Liver (tissue), 3 donors: ENCODE results near the gene TNK1.
"Not testable (repeated sequence)": the region's sequence is repeated elsewhere in the genome, so short reads cannot be mapped to it uniquely, and the experiment has no call there.

Experiments used
- ATF3 ChIP-seq: IDR thresholded peaks from 2 replicates; pipeline ENCODE4 v1.6.1; 2016; ENCODE audit warnings: antibody characterized with exemption
- CTCF ChIP-seq: fragments of 150-350 bp; IDR thresholded peaks from 2 replicates; pipeline ENCODE4 v1.5.1; 2017; ENCODE audit warnings: improper control_type of control experiment, low read depth, low read length; ENCODE audit not compliant: missing input control
- EGR1 ChIP-seq, 2 donors: IDR thresholded peaks; 2 replicates each; pipeline ENCODE4 v1.6.1; 2016 to 2018; ENCODE audit warnings: antibody characterized with exemption in 2 of 2, low read depth in 2 of 2
- FOXA1 ChIP-seq: IDR thresholded peaks from 2 replicates; pipeline ENCODE4 v1.6.1; 2016; ENCODE audit warnings: antibody characterized with exemption
- FOXA2 ChIP-seq: IDR thresholded peaks from 2 replicates; pipeline ENCODE4 v1.6.1; 2016; ENCODE audit warnings: antibody characterized with exemption
- GABPA ChIP-seq, 2 donors: IDR thresholded peaks in 1 of 2; conservative IDR thresholded peaks in 1 of 2; 2 replicates each; pipeline ENCODE4 v1.6.1; 2016; ENCODE audit warnings: antibody characterized with exemption in 2 of 2, mild to moderate bottlenecking in 1 of 2, moderate library complexity in 1 of 2
- JUND ChIP-seq, 2 donors: IDR thresholded peaks; 2 replicates each; pipeline ENCODE4 v1.6.1; 2016; ENCODE audit warnings: antibody characterized with exemption in 2 of 2
- MAX ChIP-seq: IDR thresholded peaks from 2 replicates; pipeline ENCODE4 v1.6.1; 2016; ENCODE audit warnings: antibody characterized with exemption
- RAD21 ChIP-seq, 2 donors: IDR thresholded peaks; 2 replicates each; pipeline ENCODE4 v1.6.1; 2016; ENCODE audit warnings: antibody characterized with exemption in 2 of 2, mild to moderate bottlenecking in 2 of 2
- REST ChIP-seq: IDR thresholded peaks from 2 replicates; pipeline ENCODE4 v1.6.1; 2016; ENCODE audit warnings: antibody characterized with exemption, mild to moderate bottlenecking
- SP1 ChIP-seq: IDR thresholded peaks from 2 replicates; pipeline ENCODE4 v1.6.1; 2018; ENCODE audit warnings: antibody characterized with exemption, mild to moderate bottlenecking
- TAF1 ChIP-seq: conservative IDR thresholded peaks from 2 replicates; pipeline ENCODE4 v1.6.1; 2016; ENCODE audit warnings: antibody characterized with exemption, mild to moderate bottlenecking
- YY1 ChIP-seq: IDR thresholded peaks from 2 replicates; pipeline ENCODE4 v1.6.1; 2016; ENCODE audit warnings: antibody characterized with exemption, mild to moderate bottlenecking
- ZBTB33 ChIP-seq: IDR thresholded peaks from 2 replicates; pipeline ENCODE4 v1.6.1; 2016; ENCODE audit warnings: antibody characterized with exemption
- donor health status: healthy.
- donor health status: healthy.

- TF ChIP-seq MAX; CTCF; RAD21 (IDR thresholded peaks at IDR 0.05); GABPA (IDR thresholded peaks at IDR 0.05 in 1 of 2, conservative IDR thresholded peaks at IDR 0.05 in 1 of 2); FOXA1; YY1; ATF3; TAF1; SP1; FOXA2; REST; JUND (IDR thresholded peaks at IDR 0.05); ZBTB33; EGR1 (IDR thresholded peaks at IDR 0.05; ENCODE audit: low read depth in 2 of 2): not testable (repeated sequence)
Measured at GRCh38 chr17:7337600-7337999, 43.3 kb upstream of the TNK1 start.
